Measurements from ENCODE around the gene BOD1L1. TPM values are rescaled to one million over a fixed set of nuclear protein-coding genes. Genes with fewer than 3 reads are reported as not detected.

BOD1L1 gene
- total and polyA plus RNA-seq, 2 experiments from 2014 or later = 18.2 to 43.2 TPM

- H3K27me3 Mint-ChIP-seq (ENCODE audit: insufficient read depth, low read depth, poor library complexity) = peaks cover 9% of the 10 kb centered on the region
- Histone ChIP-seq H3K79me2 (replicated peaks; ENCODE audit: insufficient read depth) (peaks cover 48% of the 10 kb centered on the region), H4K20me1 (replicated peaks; ENCODE audit: insufficient read depth) (peaks cover 9% of the 10 kb centered on the region), H3K4me1 (ENCODE audit: insufficient read depth) (peaks cover 11% of the 10 kb centered on the region; the same call in 1 of the 2 replicates), H3K36me3 (ENCODE audit: insufficient read depth) (no peaks in the 10 kb centered on the region), H2AFZ (peak overlapping the region; percentile 96; the same call in 1 of the 2 replicates), H3K4me2 (peak overlapping the region; percentile 97), H3K9me2 (ENCODE audit: insufficient read depth) (no peaks in the 10 kb centered on the region), H3K27me3 (ENCODE audit: insufficient read depth) (no peaks in the 10 kb centered on the region), H3K27ac (ENCODE audit: low read depth) (peak overlapping the region; percentile 85; the same call in 1 of the 2 replicates), H3F3A (replicated peaks; ENCODE audit: low read depth) (no peaks in the 10 kb centered on the region), H3K4me3 (peak overlapping the region; percentile 86)
- TF ChIP-seq STAT1 (IDR thresholded peaks at IDR 0.05; ENCODE audit: unreplicated experiment) (no peak), ZNF462 (CRISPR knock-in tag; IDR thresholded peaks at IDR 0.05) (no peak), ZNF331 (CRISPR knock-in tag; IDR thresholded peaks at IDR 0.05; ENCODE audit: low read depth) (no peak)
- no peaks in the 10 kb centered on the region for H3K9me3 Mint-ChIP-seq
- peak overlapping the region; percentile 98 for H3K27ac Mint-ChIP-seq
- peaks cover 10% of the 10 kb centered on the region for H3K4me1 Mint-ChIP-seq
- no peaks in the 10 kb centered on the region; the same call in 2 of the 3 replicates for H3K36me3 Mint-ChIP-seq (ENCODE audit: low read depth)
- H3K4me3 Mint-ChIP-seq = peak overlapping the region; percentile 96
- DNase-seq (ENCODE audit: low spot score) (peak; percentile 42), ATAC-seq (no peak)
Measured at GRCh38 chr4:13627178-13627605, 333 bp downstream of the BOD1L1 start.

GRCh38 chr4:13626492-13627177, 890 bp downstream of the BOD1L1 start:
- peak overlapping the region; percentile 85; the same call in 1 of the 2 replicates for H3K27ac ChIP-seq (ENCODE audit: low read depth)
- peaks cover 11% of the 10 kb centered on the region; the same call in 1 of the 2 replicates for H3K4me1 ChIP-seq (ENCODE audit: insufficient read depth)
- Mint-ChIP-seq H3K4me1 (peaks cover 10% of the 10 kb centered on the region), H3K9me3 (no peaks in the 10 kb centered on the region), H3K27me3 (ENCODE audit: insufficient read depth, low read depth, poor library complexity) (peaks cover 9% of the 10 kb centered on the region), H3K36me3 (ENCODE audit: low read depth) (no peaks in the 10 kb centered on the region; the same call in 2 of the 3 replicates), H3K27ac (peak overlapping the region; percentile 83), H3K4me3 (peak overlapping the region; percentile 96)
- H4K20me1 ChIP-seq (replicated peaks; ENCODE audit: insufficient read depth) = peaks cover 9% of the 10 kb centered on the region
- H3K36me3 ChIP-seq (ENCODE audit: insufficient read depth) = no peaks in the 10 kb centered on the region
- peak overlapping the region; percentile 97 for H3K4me2 ChIP-seq
- no peaks in the 10 kb centered on the region for H3K9me2 ChIP-seq (ENCODE audit: insufficient read depth)
- no peaks in the 10 kb centered on the region for H3K27me3 ChIP-seq (ENCODE audit: insufficient read depth)
- no peaks in the 10 kb centered on the region for H3F3A ChIP-seq (replicated peaks; ENCODE audit: low read depth)
- H3K4me3 ChIP-seq = peak overlapping the region; percentile 86
- ATAC-seq = no peak
- peak overlapping the region; percentile 96; the same call in 1 of the 2 replicates for H2AFZ ChIP-seq
- peaks cover 54% of the 10 kb centered on the region for H3K79me2 ChIP-seq (replicated peaks; ENCODE audit: insufficient read depth)
- no peak for DNase-seq (ENCODE audit: low spot score)
- TF ChIP-seq ZNF462 (CRISPR knock-in tag; IDR thresholded peaks at IDR 0.05) (no peak), STAT1 (IDR thresholded peaks at IDR 0.05; ENCODE audit: unreplicated experiment) (no peak), EZH2 (IDR thresholded peaks at IDR 0.05; ENCODE audit: low read depth, unreplicated experiment) (no peak)
